GM12878 (cell line): Measurements from ENCODE around the gene ABCC4.

Experiments
- BHLHE40 ChIP-seq, 2 experiments: fragments of 450-650 bp in 1 of 2; IDR thresholded peaks; 2 replicates each; pipeline ENCODE4 v1.6.1; 2011 to 2017; ENCODE audit warnings: low read depth in 2 of 2, borderline replicate concordance in 1 of 2, improper control_type of control experiment in 1 of 2, low read length in 1 of 2, mild to moderate bottlenecking in 1 of 2
- EP300 ChIP-seq, 2 experiments: fragments of 150-350 bp in 1 of 2; IDR thresholded peaks; 2 replicates each; pipeline ENCODE4 v1.6.1; 2011 to 2012; ENCODE audit warnings: low read depth in 2 of 2, low read length in 2 of 2, borderline replicate concordance in 1 of 2, improper control_type of control experiment in 1 of 2, inconsistent platforms in 1 of 2; ENCODE audit not compliant: control insufficient read depth in 1 of 2
- POLR2A ChIP-seq: IDR thresholded peaks from 2 replicates; pipeline ENCODE4 v1.6.1; 2011; ENCODE audit warnings: low read depth, mild to moderate bottlenecking, low read length
- RAD21 ChIP-seq: IDR thresholded peaks from 2 replicates; pipeline ENCODE4 v1.6.1; 2011; ENCODE audit warnings: mild to moderate bottlenecking, low read depth, low read length, moderate library complexity; ENCODE audit not compliant: insufficient read depth
- RB1 ChIP-seq: fragments of 450-650 bp; formaldehyde crosslinking; IDR thresholded peaks from 2 replicates; pipeline ENCODE4 v1.6.1; 2017; ENCODE audit warnings: mild to moderate bottlenecking, borderline replicate concordance
- SP1 ChIP-seq: IDR thresholded peaks from one replicate; pipeline ENCODE4 v1.6.1; 2011; ENCODE audit warnings: low read depth, low read length
- SPI1 ChIP-seq: IDR thresholded peaks from 2 replicates; pipeline ENCODE4 v1.6.1; 2011; ENCODE audit warnings: low read depth, mild to moderate bottlenecking, low read length, moderate library complexity, borderline replicate concordance; ENCODE audit not compliant: insufficient read depth
- TAF1 ChIP-seq: IDR thresholded peaks from 2 replicates; pipeline ENCODE4 v1.6.1; 2011; ENCODE audit warnings: mild to moderate bottlenecking, low read depth, low read length, borderline replicate concordance
- TF ChIP-seq, protein P1 (sequence below), 3 experiments: IDR thresholded peaks in 2 of 3; conservative IDR thresholded peaks in 1 of 3; 2 replicates each; pipeline ENCODE4 v1.5.1; 2011; ENCODE audit warnings: low read depth in 3 of 3, low read length in 3 of 3, mild to moderate bottlenecking in 3 of 3, control low read depth in 2 of 3, moderate library complexity in 2 of 3, inconsistent platforms in 1 of 3, mixed read lengths in 1 of 3; ENCODE audit not compliant: control insufficient read depth in 2 of 3, insufficient read depth in 1 of 3; ENCODE audit errors: extremely low read depth in 1 of 3
- TF ChIP-seq, protein P2 (sequence below): IDR thresholded peaks from 2 replicates; pipeline ENCODE4 v1.6.1; 2011; ENCODE audit warnings: low read depth, mild to moderate bottlenecking, low read length, moderate library complexity, borderline replicate concordance; ENCODE audit errors: extremely low read depth
- TF ChIP-seq, protein P3 (sequence below): fragments of 450-650 bp; IDR thresholded peaks from 2 replicates; pipeline ENCODE4 v1.6.1; 2017; ENCODE audit warnings: antibody characterized with exemption, mild to moderate bottlenecking, moderate library complexity

DNA sequence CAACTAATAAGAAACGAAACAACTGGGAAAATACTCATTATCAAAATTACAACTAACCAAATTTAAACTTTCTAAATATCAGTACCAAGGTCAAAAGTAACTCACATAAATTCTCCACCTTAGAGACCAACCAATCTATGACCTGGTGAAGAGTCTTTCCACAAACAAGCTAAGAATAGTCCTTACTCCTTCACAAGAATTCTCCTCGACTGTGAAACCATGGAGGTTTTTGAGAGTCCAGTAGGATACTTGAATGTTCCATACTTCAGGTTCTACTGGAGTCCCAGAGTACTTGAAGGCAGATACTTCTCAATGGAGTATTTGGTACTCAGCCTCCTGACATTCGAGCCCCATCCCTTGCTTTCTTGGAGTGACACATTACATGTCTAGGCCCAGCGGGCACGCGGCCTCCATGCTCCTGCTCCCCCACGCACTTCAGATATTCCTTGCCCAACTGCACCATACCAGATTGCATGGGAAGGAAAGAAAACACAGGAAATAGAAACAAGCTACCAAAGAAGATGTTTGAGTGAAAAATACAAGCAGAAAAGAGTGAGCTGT is 63.9 kb downstream of the ABCC4 start:
- TF ChIP-seq SPI1, result no peak
- TF ChIP-seq POLR2A, result no peak
- TF ChIP-seq TAF1, result no peak
- TF ChIP-seq, protein P1, sequence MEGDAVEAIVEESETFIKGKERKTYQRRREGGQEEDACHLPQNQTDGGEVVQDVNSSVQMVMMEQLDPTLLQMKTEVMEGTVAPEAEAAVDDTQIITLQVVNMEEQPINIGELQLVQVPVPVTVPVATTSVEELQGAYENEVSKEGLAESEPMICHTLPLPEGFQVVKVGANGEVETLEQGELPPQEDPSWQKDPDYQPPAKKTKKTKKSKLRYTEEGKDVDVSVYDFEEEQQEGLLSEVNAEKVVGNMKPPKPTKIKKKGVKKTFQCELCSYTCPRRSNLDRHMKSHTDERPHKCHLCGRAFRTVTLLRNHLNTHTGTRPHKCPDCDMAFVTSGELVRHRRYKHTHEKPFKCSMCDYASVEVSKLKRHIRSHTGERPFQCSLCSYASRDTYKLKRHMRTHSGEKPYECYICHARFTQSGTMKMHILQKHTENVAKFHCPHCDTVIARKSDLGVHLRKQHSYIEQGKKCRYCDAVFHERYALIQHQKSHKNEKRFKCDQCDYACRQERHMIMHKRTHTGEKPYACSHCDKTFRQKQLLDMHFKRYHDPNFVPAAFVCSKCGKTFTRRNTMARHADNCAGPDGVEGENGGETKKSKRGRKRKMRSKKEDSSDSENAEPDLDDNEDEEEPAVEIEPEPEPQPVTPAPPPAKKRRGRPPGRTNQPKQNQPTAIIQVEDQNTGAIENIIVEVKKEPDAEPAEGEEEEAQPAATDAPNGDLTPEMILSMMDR (IDR thresholded peaks at IDR 0.05 in 2 of 3, conservative IDR thresholded peaks at IDR 0.05 in 1 of 3; ENCODE audit: control insufficient read depth in 2 of 3, extremely low read depth in 1 of 3, insufficient read depth in 1 of 3, low read depth in 3 of 3, low read length in 3 of 3), result no peak
- TF ChIP-seq SP1, result no peak
- no peak for TF ChIP-seq BHLHE40 (IDR thresholded peaks at IDR 0.05; ENCODE audit: borderline replicate concordance in 1 of 2, low read depth in 2 of 2, low read length in 1 of 2)
- TF ChIP-seq, protein P2, sequence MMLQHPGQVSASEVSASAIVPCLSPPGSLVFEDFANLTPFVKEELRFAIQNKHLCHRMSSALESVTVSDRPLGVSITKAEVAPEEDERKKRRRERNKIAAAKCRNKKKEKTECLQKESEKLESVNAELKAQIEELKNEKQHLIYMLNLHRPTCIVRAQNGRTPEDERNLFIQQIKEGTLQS, result no peak
- no peak for TF ChIP-seq EP300 (IDR thresholded peaks at IDR 0.05; ENCODE audit: borderline replicate concordance in 1 of 2, control insufficient read depth in 1 of 2, low read depth in 2 of 2, low read length in 2 of 2)
- TF ChIP-seq RB1, result no peak
- TF ChIP-seq, protein P3, sequence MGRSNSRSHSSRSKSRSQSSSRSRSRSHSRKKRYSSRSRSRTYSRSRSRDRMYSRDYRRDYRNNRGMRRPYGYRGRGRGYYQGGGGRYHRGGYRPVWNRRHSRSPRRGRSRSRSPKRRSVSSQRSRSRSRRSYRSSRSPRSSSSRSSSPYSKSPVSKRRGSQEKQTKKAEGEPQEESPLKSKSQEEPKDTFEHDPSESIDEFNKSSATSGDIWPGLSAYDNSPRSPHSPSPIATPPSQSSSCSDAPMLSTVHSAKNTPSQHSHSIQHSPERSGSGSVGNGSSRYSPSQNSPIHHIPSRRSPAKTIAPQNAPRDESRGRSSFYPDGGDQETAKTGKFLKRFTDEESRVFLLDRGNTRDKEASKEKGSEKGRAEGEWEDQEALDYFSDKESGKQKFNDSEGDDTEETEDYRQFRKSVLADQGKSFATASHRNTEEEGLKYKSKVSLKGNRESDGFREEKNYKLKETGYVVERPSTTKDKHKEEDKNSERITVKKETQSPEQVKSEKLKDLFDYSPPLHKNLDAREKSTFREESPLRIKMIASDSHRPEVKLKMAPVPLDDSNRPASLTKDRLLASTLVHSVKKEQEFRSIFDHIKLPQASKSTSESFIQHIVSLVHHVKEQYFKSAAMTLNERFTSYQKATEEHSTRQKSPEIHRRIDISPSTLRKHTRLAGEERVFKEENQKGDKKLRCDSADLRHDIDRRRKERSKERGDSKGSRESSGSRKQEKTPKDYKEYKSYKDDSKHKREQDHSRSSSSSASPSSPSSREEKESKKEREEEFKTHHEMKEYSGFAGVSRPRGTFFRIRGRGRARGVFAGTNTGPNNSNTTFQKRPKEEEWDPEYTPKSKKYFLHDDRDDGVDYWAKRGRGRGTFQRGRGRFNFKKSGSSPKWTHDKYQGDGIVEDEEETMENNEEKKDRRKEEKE, result no peak
- no peak for TF ChIP-seq RAD21
